SH-SY5Y (cell line): Measurements from ENCODE around the gene RCOR1.

Experiments used
- GATA2 ChIP-seq: IDR thresholded peaks from 2 replicates; pipeline ENCODE4 v1.6.1; 2011; ENCODE audit warnings: mild to moderate bottlenecking, low read depth, low read length
- GATA3 ChIP-seq: IDR thresholded peaks from 2 replicates; pipeline ENCODE4 v1.6.1; 2011; ENCODE audit warnings: low read depth, mild to moderate bottlenecking, low read length, moderate library complexity

GRCh38 chr14:102726191-102726949 lies 133.9 kb downstream of the RCOR1 start:
- peak; percentile 71; the same call in 1 of the 2 replicates for TF ChIP-seq GATA2
- no peak for TF ChIP-seq GATA3
